ENCODE data around the gene CBX5. TPM values are rescaled to one million over a fixed set of nuclear protein-coding genes. Genes with fewer than 3 reads are reported as not detected.
A peak's percentile ranks its signal among the peaks of the same experiment; 100 is the strongest.

The CBX5 gene
- total and polyA plus RNA-seq, 2 of the 8 experiments (the other 6 are each of a cell fraction or from before 2014, with no cell fraction given): 62.4 to 231 TPM

GRCh38 chr12:54301428-54302048, 21.6 kb upstream of the CBX5 start:
- Histone ChIP-seq H2BK12ac (ENCODE audit: low read depth, low read length) (peak overlapping the region; percentile 95), H3K4me3 (ENCODE audit: extremely low read depth in 1 of 4, insufficient read depth in 2 of 4, low read depth in 3 of 4, low read length in 4 of 4) (peak overlapping the region; percentile 24 to 63 (median 46); a peak in 7 of 8 replicates), H2AFZ (ENCODE audit: low read length) (0 out of 2 replicates have a peak overlapping the region, but pooled peaks have one; percentile 14), H4K5ac (ENCODE audit: insufficient read length, low read depth, low read length) (peak overlapping the region; percentile 86), H3K9ac (replicated peaks in 1 of 4; ENCODE audit: extremely low read depth in 1 of 4, low read depth in 3 of 4, low read length in 3 of 4) (peak overlapping the region in 2 of 4 experiments; percentile 25 to 64; a peak in 3 of 7 replicates), H2BK120ac (replicated peaks; ENCODE audit: low read depth, low read length) (peak overlapping the region; percentile 50), H3K23ac (ENCODE audit: insufficient read length) (no peak overlapping the region), H2AK5ac (ENCODE audit: low read depth, low read length) (0 out of 2 replicates have a peak overlapping the region, but pooled peaks have one; percentile 68), H3K56ac (replicated peaks; ENCODE audit: insufficient read length, low read depth, low read length) (peak overlapping the region; percentile 71), H2BK15ac (ENCODE audit: low read length) (peak overlapping the region; percentile 83; the same call in 1 of the 2 replicates), H3K36me3 (ENCODE audit: control insufficient read depth in 2 of 4, insufficient read depth in 4 of 4, low read length in 3 of 4) (no peaks in the 10 kb centered on the region), H3K23me2 (ENCODE audit: low read depth, low read length) (peaks cover 6% of the 10 kb centered on the region; the same call in 1 of the 2 replicates), H3K4me1 (replicated peaks in 1 of 4; ENCODE audit: control insufficient read depth in 3 of 4, insufficient read depth in 4 of 4, low read length in 3 of 4) (peaks cover 12 to 32% (median 21%) of the 10 kb centered on the region in 4 experiments), H3K18ac (ENCODE audit: extremely low read depth, low read length) (peak overlapping the region; percentile 98), H3K4ac (replicated peaks; ENCODE audit: insufficient read length, low read depth, low read length) (peak overlapping the region; percentile 23), H3K79me2 (ENCODE audit: control insufficient read depth in 1 of 2, insufficient read depth in 2 of 2, low read length in 2 of 2) (no peaks in the 10 kb centered on the region), H3K9me3 (ENCODE audit: insufficient read depth in 2 of 2, low read depth in 1 of 2, low read length in 1 of 2) (no peaks in the 10 kb centered on the region), H4K20me1 (replicated peaks in 1 of 2; ENCODE audit: control insufficient read depth in 1 of 2, insufficient read depth in 2 of 2, low read length in 2 of 2) (no peaks in the 10 kb centered on the region), H3K27ac (ENCODE audit: low read depth, low read length) (peak overlapping the region; percentile 75), H4K8ac (ENCODE audit: extremely low read depth, insufficient read depth, low read length) (no peak overlapping the region), H3K79me1 (ENCODE audit: low read depth, low read length) (no peaks in the 10 kb centered on the region), H2BK20ac (ENCODE audit: low read length) (peak overlapping the region; percentile 97), H3K27me3 (replicated peaks in 1 of 4; ENCODE audit: control insufficient read depth in 3 of 4, extremely low read depth in 1 of 4, insufficient read depth in 3 of 4, low read length in 3 of 4) (peaks cover 0 to 7% (median 0%) of the 10 kb centered on the region in 4 experiments; a peak in 1 of 7 replicates), H3K4me2 (ENCODE audit: insufficient read depth in 1 of 2, low read depth in 2 of 2, low read length in 2 of 2) (peak overlapping the region; percentile 85 to 97), H4K91ac (replicated peaks; ENCODE audit: insufficient read length, low read length) (peak overlapping the region; percentile 79), H2BK5ac (ENCODE audit: low read depth, low read length) (peak overlapping the region; percentile 94), H3K14ac (ENCODE audit: insufficient read length) (no peak overlapping the region)
- FAIRE-seq (peak; percentile 7), DNase-seq (ENCODE audit: low read depth in 1 of 2, low spot score in 2 of 2) (peak in 1 of 2 experiments; percentile 72)
- POLR2A ChIA-PET (ENCODE audit: partially characterized antibody): interaction anchor here (0.6 to 4.8 kb wide), 15 partner anchors 9 to 57 kb away, joined by 3 to 105 read pairs (median 6); partner anchors contain the start of genes CBX5, COPZ1 and HNRNPA1
- WGBS, 2 experiments (ENCODE audit: extremely low coverage in 1 of 2, insufficient coverage in 1 of 2, insufficient read length in 1 of 2, insufficient replicate concordance in 2 of 2, low coverage in 1 of 2, low lambda C conversion rate in 2 of 2, missing lambda C conversion rate in 1 of 2): 6% methylated on average over 1 of the region's 1 CpG; no CpG with 5 or more reads in 1 of the 2 experiments
- CTCF ChIA-PET (ENCODE audit: partially characterized antibody): interaction anchor here (0.6 to 14.9 kb wide), 12 partner anchors 8 to 96 kb away, joined by 3 to 618 read pairs (median 4); partner anchors contain the start of gene COPZ1
- no peak for TF ChIP-seq POLR2AphosphoS5 (IDR thresholded peaks at IDR 0.05; ENCODE audit: low read depth, low read length)
- peak; percentile 72 for TF ChIP-seq TCF12 (IDR thresholded peaks at IDR 0.05; ENCODE audit: low read depth, low read length)
- TF ChIP-seq KDM5A (IDR thresholded peaks at IDR 0.05; ENCODE audit: low read length): no peak
- TF ChIP-seq TBP (IDR thresholded peaks at IDR 0.05; ENCODE audit: low read depth, low read length): no peak
- TF ChIP-seq TAF1 (IDR thresholded peaks at IDR 0.05; ENCODE audit: low read depth, low read length): no peak
- TF ChIP-seq ASH2L (IDR thresholded peaks at IDR 0.05; ENCODE audit: low read length): peak; percentile 42
- TF ChIP-seq MAFK (IDR thresholded peaks at IDR 0.05; ENCODE audit: low read depth, low read length): no peak
- no peak for TF ChIP-seq HDAC6 (IDR thresholded peaks at IDR 0.05; ENCODE audit: low read depth, low read length)
- TF ChIP-seq EGR1 (IDR thresholded peaks at IDR 0.05; ENCODE audit: borderline replicate concordance, low read depth, low read length): no peak
- no peak for TF ChIP-seq TEAD4 (IDR thresholded peaks at IDR 0.05; ENCODE audit: low read depth, low read length)
- TF ChIP-seq HDAC2 (IDR thresholded peaks at IDR 0.05; ENCODE audit: borderline replicate concordance in 1 of 2, low read depth in 2 of 2, low read length in 2 of 2): 0 out of 4 replicates have a peak, but pooled peaks of 1 of the 2 experiments have one; percentile 54
- TF ChIP-seq EP300 (IDR thresholded peaks at IDR 0.05; ENCODE audit: borderline replicate concordance in 1 of 2, low read depth in 2 of 2, low read length in 2 of 2): peak in 1 of 2 experiments; percentile 61; a peak in 1 of 3 replicates
